T-cell (primary cell): ENCODE results near the gene LZTR1. TPM values are rescaled to one million over a fixed set of nuclear protein-coding genes. Genes with fewer than 3 reads are reported as not detected.
A peak's percentile ranks its signal among the peaks of the same experiment; 100 is the strongest.
"Not testable (repeated sequence)": the region's sequence is repeated elsewhere in the genome, so short reads cannot be mapped to it uniquely, and the experiment has no call there.

Experiments
- ATAC-seq, 4 experiments: fragments of 200-7000 bp in 3 of 4; fragments of 150-1000 bp in 1 of 4; cut with Tn5 transposase; replicated peaks in 1 of 4; 1 replicate in 3 of 4; 2 replicates in 1 of 4; pipeline ENCODE4 v1.10.0; 2021; ENCODE audit warnings: moderate library complexity in 3 of 4, mild to moderate bottlenecking in 2 of 4, moderate number of reproducible peaks in 1 of 4
- CTCF ChIA-PET, 2 donors: fragments of 300-600 bp; sonication (Branson Sonifier 250); formaldehyde crosslinking; loops; one replicate each; lab custom pipeline; 2022; ENCODE audit warnings: antibody characterized with exemption in 2 of 2; lab: Charles Lee
- POLR2A ChIA-PET, 2 donors: fragments of 300-600 bp; sonication (Branson Sonifier 250); formaldehyde crosslinking; loops; one replicate each; lab custom pipeline; 2022; ENCODE audit warnings: antibody characterized with exemption in 2 of 2; lab: Charles Lee
- DNase-seq, 35 experiments: peaks; one replicate each; pipeline versions ENCODE4 v3.0.0 to v3.0.0-alpha.2; 2013 to 2023
- H3K27ac ChIP-seq: one replicate; pipeline ENCODE4 v1.5.1; 2013; ENCODE audit warnings: low read length
- H3K27me3 ChIP-seq, 2 experiments: replicated peaks in 1 of 2; 1 replicate in 1 of 2; 2 replicates in 1 of 2; pipeline versions ENCODE4 v1.6.1 to v1.7.0; 2013; ENCODE audit warnings: low read length in 1 of 2, mixed read lengths in 1 of 2; ENCODE audit not compliant: control insufficient read depth in 2 of 2, insufficient read depth in 2 of 2; ENCODE audit errors: extremely low read depth in 1 of 2
- H3K36me3 ChIP-seq, 2 donors: 1 replicate in 1 of 2; 2 replicates in 1 of 2; pipeline versions ENCODE4 v1.6.1 to v1.7.0; 2013; ENCODE audit warnings: low read length in 1 of 2; ENCODE audit not compliant: control insufficient read depth in 2 of 2, insufficient read depth in 1 of 2; ENCODE audit errors: extremely low read depth in 1 of 2
- H3K4me1 ChIP-seq, 2 experiments: 1 replicate in 1 of 2; 2 replicates in 1 of 2; pipeline versions ENCODE4 v1.6.1 to v1.7.0; 2013; ENCODE audit warnings: low read length in 2 of 2, mixed read lengths in 1 of 2; ENCODE audit not compliant: insufficient read depth in 2 of 2, control insufficient read depth in 1 of 2; ENCODE audit errors: extremely low read depth in 1 of 2
- H3K4me3 ChIP-seq, 2 donors: 1 replicate in 1 of 2; 2 replicates in 1 of 2; pipeline versions ENCODE4 v1.5.1 to v1.7.0; 2013; ENCODE audit warnings: mild to moderate bottlenecking in 2 of 2, low read length in 1 of 2, moderate library complexity in 1 of 2; ENCODE audit not compliant: control insufficient read depth in 1 of 2; ENCODE audit errors: extremely low read depth in 1 of 2
- H3K9me3 ChIP-seq: 2 replicates; pipeline ENCODE4 v1.7.0; 2013
- H3K27ac Mint-ChIP-seq, 2 donors: one replicate each; pipeline ENCODE4 v1.8.0; 2020 to 2021; ENCODE audit warnings: mild to moderate bottlenecking in 2 of 2, mixed read lengths in 2 of 2
- H3K27me3 Mint-ChIP-seq, 2 donors: one replicate each; pipeline ENCODE4 v1.8.0; 2021 to 2022; ENCODE audit warnings: mixed read lengths in 2 of 2
- H3K36me3 Mint-ChIP-seq: one replicate; pipeline ENCODE4 v1.8.0; 2021; ENCODE audit warnings: mixed read lengths
- H3K4me1 Mint-ChIP-seq, 3 donors: one replicate each; pipeline ENCODE4 v1.8.0; 2020 to 2022; ENCODE audit warnings: mixed read lengths in 3 of 3, mild to moderate bottlenecking in 1 of 3
- H3K4me3 Mint-ChIP-seq, 3 donors: one replicate each; pipeline ENCODE4 v1.8.0; 2020 to 2022; ENCODE audit warnings: mild to moderate bottlenecking in 3 of 3, mixed read lengths in 3 of 3, moderate library complexity in 3 of 3
- H3K9me3 Mint-ChIP-seq, 3 donors: one replicate each; pipeline ENCODE4 v1.8.0; 2020 to 2022; ENCODE audit warnings: mixed read lengths in 3 of 3
- WGBS: methylation state at CpG from one replicate; pipeline ENCODE4 v1.1.5; 2013; ENCODE audit warnings: missing lambda C conversion rate; ENCODE audit not compliant: insufficient coverage; 5-methylcytosine and 5-hydroxymethylcytosine counted together
- total RNA-seq, 35 experiments: library from RNA in 6 of 35; stranded (reverse) in 6 of 35; fragments of 120-200 nt in 1 of 35; gene quantifications; one replicate each; pipeline versions ENCODE4 v1.2.1 to v1.2.4 and lab custom pipeline; 2013 to 2026

The LZTR1 gene
- total RNA-seq, 5 donors from 2014 or later (not counting 1 experiment from before 2014, with no cell fraction given) = 57.1 to 118 (median 105) TPM

GRCh38 chr22:20937794-20938671 is 44.1 kb upstream of the LZTR1 start:
- no peak for ATAC-seq

GRCh38 chr22:20939457-20940185 is 42.5 kb upstream of the LZTR1 start:
- H3K27ac ChIP-seq, H3K9me3 ChIP-seq, ATAC-seq, H3K27me3 Mint-ChIP-seq, H3K27ac Mint-ChIP-seq, DNase-seq, H3K9me3 Mint-ChIP-seq, H3K27me3 ChIP-seq, H3K4me3 ChIP-seq: not testable (repeated sequence)
- peaks cover 3 to 25% of the 10 kb centered on the region in 2 donors for H3K36me3 ChIP-seq
- CTCF ChIA-PET = interaction anchor here (0.5 to 0.7 kb wide), 2 partner anchors 22 to 70 kb away, joined by 3 to 4 read pairs; no protein-coding TSS in a partner anchor
- Mint-ChIP-seq H3K4me3 (peak overlapping the region in 1 of 3 donors; percentile 56), H3K36me3 (peaks cover 33% of the 10 kb centered on the region), H3K4me1 (peaks cover 82 to 91% (median 89%) of the 10 kb centered on the region in 3 donors)
- H3K4me1 ChIP-seq = peaks cover 5 to 58% of the 10 kb centered on the region in 2 experiments
- POLR2A ChIA-PET = interaction anchor here in 1 of 2 donors (0.6 kb wide), 1 partner anchor 19 kb away, joined by 6 read pairs; no protein-coding TSS in a partner anchor
- WGBS = 100% methylated on average over 2 of the region's 14 CpGs

More at GRCh38 chr22:20937794-20938671, 44.1 kb upstream of the LZTR1 start:
- H3K36me3 ChIP-seq = peaks cover 3 to 36% of the 10 kb centered on the region in 2 donors
- no peaks in the 10 kb centered on the region for H3K27me3 ChIP-seq
- Mint-ChIP-seq H3K4me1 (peaks cover 84 to 89% (median 85%) of the 10 kb centered on the region in 3 donors), H3K9me3 (no peaks in the 10 kb centered on the region), H3K36me3 (peaks cover 37% of the 10 kb centered on the region), H3K27me3 (no peaks in the 10 kb centered on the region), H3K27ac (no peak overlapping the region), H3K4me3 (peak overlapping the region in 1 of 3 donors; percentile 56)
- CTCF ChIA-PET = interaction anchor here in 1 of 2 donors (1.0 to 1.2 kb wide), 2 partner anchors 34 to 36 kb away, joined by 3 to 4 read pairs; no protein-coding TSS in a partner anchor
- no peaks in the 10 kb centered on the region for H3K9me3 ChIP-seq
- H3K4me3 ChIP-seq = no peak overlapping the region
- WGBS = 90% methylated on average over 1 of the region's 8 CpGs
- peaks cover 5 to 54% of the 10 kb centered on the region in 2 experiments for H3K4me1 ChIP-seq
- H3K27ac ChIP-seq = no peak overlapping the region
- POLR2A ChIA-PET = interaction anchor here in 1 of 2 donors (0.5 to 0.7 kb wide), 2 partner anchors 9 to 86 kb away, joined by 5 to 6 read pairs; no protein-coding TSS in a partner anchor
- DNase-seq = no peak

- Mint-ChIP-seq H3K9me3 (no peaks in the 10 kb centered on the region), H3K4me1 (peaks cover 83 to 94% (median 89%) of the 10 kb centered on the region in 3 donors), H3K27me3 (no peaks in the 10 kb centered on the region), H3K4me3 (peak overlapping the region in 1 of 3 donors; percentile 56), H3K27ac (no peak overlapping the region), H3K36me3 (peaks cover 33% of the 10 kb centered on the region)
- Histone ChIP-seq H3K9me3 (no peaks in the 10 kb centered on the region), H3K4me3 (no peak overlapping the region), H3K27me3 (no peaks in the 10 kb centered on the region), H3K27ac (no peak overlapping the region), H3K4me1 (peaks cover 5 to 60% of the 10 kb centered on the region in 2 experiments), H3K36me3 (peaks cover 0 to 22% of the 10 kb centered on the region in 2 donors)
- ChIA-PET CTCF (interaction anchor here (0.5 to 0.7 kb wide), 2 partner anchors 21 to 69 kb away, joined by 3 to 4 read pairs; no protein-coding TSS in a partner anchor), POLR2A (interaction anchor here in 1 of 2 donors (0.6 kb wide), 1 partner anchor 18 kb away, joined by 6 read pairs; no protein-coding TSS in a partner anchor)
- DNase-seq = no peak
- ATAC-seq = no peak
- 88% methylated on average over 1 of the region's 3 CpGs for WGBS
These were observed 41.9 kb upstream of the LZTR1 start for GRCh38 chr22:20940186-20940651.

- no peaks in the 10 kb centered on the region for H3K27me3 ChIP-seq
- no peak overlapping the region for H3K27ac ChIP-seq
- DNase-seq (no peak), ATAC-seq (no peak)
- H3K4me3 ChIP-seq = no peak overlapping the region
- H3K9me3 Mint-ChIP-seq = no peaks in the 10 kb centered on the region
- peaks cover 31% of the 10 kb centered on the region for H3K36me3 Mint-ChIP-seq
- H3K9me3 ChIP-seq = no peaks in the 10 kb centered on the region
- ChIA-PET POLR2A (no interaction called here), CTCF (no interaction called here)
- no peaks in the 10 kb centered on the region for H3K27me3 Mint-ChIP-seq
- H3K4me3 Mint-ChIP-seq = peak overlapping the region in 2 of 3 donors; percentile 24 to 56
- no peak overlapping the region for H3K27ac Mint-ChIP-seq
- peaks cover 0 to 15% of the 10 kb centered on the region in 2 donors for H3K36me3 ChIP-seq
- H3K4me1 Mint-ChIP-seq = peaks cover 85 to 94% (median 91%) of the 10 kb centered on the region in 3 donors
- WGBS = no CpG with 5 or more reads among the region's 4 CpGs
- peaks cover 5 to 58% of the 10 kb centered on the region in 2 experiments for H3K4me1 ChIP-seq
These were observed 41.2 kb upstream of the LZTR1 start for GRCh38 chr22:20940904-20941385.

- H3K4me3 Mint-ChIP-seq, CTCF ChIA-PET, H3K27me3 Mint-ChIP-seq, POLR2A ChIA-PET, H3K27ac ChIP-seq, DNase-seq, H3K4me3 ChIP-seq, H3K9me3 Mint-ChIP-seq, H3K27ac Mint-ChIP-seq, H3K36me3 ChIP-seq, ATAC-seq, H3K27me3 ChIP-seq, H3K9me3 ChIP-seq: not testable (repeated sequence)
- peaks cover 87 to 94% (median 90%) of the 10 kb centered on the region in 3 donors for H3K4me1 Mint-ChIP-seq
- 100% methylated on average over 2 of the region's 7 CpGs for WGBS
- H3K4me1 ChIP-seq = peaks cover 4 to 48% of the 10 kb centered on the region in 2 experiments
- H3K36me3 Mint-ChIP-seq = peaks cover 30% of the 10 kb centered on the region
These were observed 39.7 kb upstream of the LZTR1 start for GRCh38 chr22:20942203-20942902.
